ENCODE measurements around the gene CDH12.
"Not testable (repeated sequence)": the region's sequence is repeated elsewhere in the genome, so short reads cannot be mapped to it uniquely, and the experiment has no call there.

The CDH12 gene

GRCh38 chr5:22554475-22554874, 298.7 kb downstream of the CDH12 start:
- no peak for DNase-seq

GRCh38 chr5:22549876-22550671, 303.1 kb downstream of the CDH12 start:
- no peak for DNase-seq

GRCh38 chr5:22542340-22542739, 310.8 kb downstream of the CDH12 start:
- no peak for DNase-seq

GRCh38 chr5:22541037-22541436, 312.1 kb downstream of the CDH12 start:
- DNase-seq = no peak

- DNase-seq = no peak
Observed at GRCh38 chr5:22539762-22540161, 313.4 kb downstream of the CDH12 start.

- no peak for DNase-seq
Observed at GRCh38 chr5:22531986-22532385, 321.2 kb downstream of the CDH12 start.

- DNase-seq = no peak
Observed at GRCh38 chr5:22521521-22521920, 331.6 kb downstream of the CDH12 start.

GRCh38 chr5:22516497-22516896, 336.6 kb downstream of the CDH12 start:
- DNase-seq = not testable (repeated sequence)

GRCh38 chr5:22514231-22514630, 338.9 kb downstream of the CDH12 start:
- no peak for DNase-seq

GRCh38 chr5:22505891-22506290, 347.3 kb downstream of the CDH12 start:
- no peak for DNase-seq

- no peak for DNase-seq
Observed at GRCh38 chr5:22504411-22504810, 348.7 kb downstream of the CDH12 start.

- DNase-seq = no peak
Observed at GRCh38 chr5:22500556-22500955, 352.6 kb downstream of the CDH12 start.

GRCh38 chr5:22496666-22497065, 356.5 kb downstream of the CDH12 start:
- DNase-seq = no peak

GRCh38 chr5:22495016-22495720, 358.0 kb downstream of the CDH12 start:
- DNase-seq = no peak

- DNase-seq = no peak
Observed at GRCh38 chr5:22488427-22488826, 364.7 kb downstream of the CDH12 start.

GRCh38 chr5:22480305-22480704, 372.8 kb downstream of the CDH12 start:
- no peak for DNase-seq

GRCh38 chr5:22473886-22474285, 379.3 kb downstream of the CDH12 start:
- DNase-seq = no peak

- DNase-seq = no peak
Observed at GRCh38 chr5:22471154-22471553, 382.0 kb downstream of the CDH12 start.

- DNase-seq = no peak
Observed at GRCh38 chr5:22470408-22470807, 382.7 kb downstream of the CDH12 start.

- DNase-seq = no peak
Observed at GRCh38 chr5:22465616-22466015, 387.5 kb downstream of the CDH12 start.

- no peak for DNase-seq
Observed at GRCh38 chr5:22465177-22465576, 388.0 kb downstream of the CDH12 start.

- no peak for DNase-seq
Observed at GRCh38 chr5:22460189-22460588, 393.0 kb downstream of the CDH12 start.

- no peak for DNase-seq
Observed at GRCh38 chr5:22432905-22433304, 420.2 kb downstream of the CDH12 start.

GRCh38 chr5:22431840-22432239, 421.3 kb downstream of the CDH12 start:
- DNase-seq = no peak

- DNase-seq = no peak
Observed at GRCh38 chr5:22431406-22431805, 421.7 kb downstream of the CDH12 start.

All from DMS79 treated with DMSO at 0.1 percent for 48 hours (cell line).